ENCODE results near the gene PDCD7.
"Not testable (repeated sequence)": the region's sequence is repeated elsewhere in the genome, so short reads cannot be mapped to it uniquely, and the experiment has no call there.

GRCh38 chr15:65137089-65137488, 3.5 kb upstream of the PDCD7 start:
- not testable (repeated sequence) for TF ChIP-seq CTCF (IDR thresholded peaks at IDR 0.05; ENCODE audit: insufficient read depth, low read depth, low read length); EZH2 (IDR thresholded peaks at IDR 0.05; ENCODE audit: insufficient read depth, low read length)

All from astrocyte (in vitro differentiated cells and primary cell).